ENCODE data around the gene DYSF. TPM values are rescaled to one million over a fixed set of nuclear protein-coding genes. Genes with fewer than 3 reads are reported as not detected.

Gene DYSF
- total RNA-seq, 4 donors from 2014 or later = 4.2 to 12.0 (median 5.9) TPM

GRCh38 chr2:71619230-71619741, 165.9 kb downstream of the DYSF start:
- H3K9me3 ChIP-seq = no peaks in the 10 kb centered on the region
- no peaks in the 10 kb centered on the region for H3K36me3 ChIP-seq
- no peak overlapping the region for H3K4me3 ChIP-seq
- no peak overlapping the region for H3K27ac ChIP-seq
- no peaks in the 10 kb centered on the region for H3K27me3 ChIP-seq
- peak in 1 of 2 donors; percentile 3 for DNase-seq (ENCODE audit: low spot score in 2 of 2)
- H3K4me1 ChIP-seq = peaks cover 0 to 21% (median 0%) of the 10 kb centered on the region in 4 donors
- TF ChIP-seq POLR2A (IDR thresholded peaks at IDR 0.05) (no peak), EP300 (IDR thresholded peaks at IDR 0.05) (no peak), CTCF (IDR thresholded peaks at IDR 0.05) (no peak)
- WGBS, 2 donors = 65 to 66% methylated on average over 15 of the region's 15 CpGs

GRCh38 chr2:71620116-71620515, 166.8 kb downstream of the DYSF start:
- Histone ChIP-seq H3K4me1 (peaks cover 0 to 13% (median 0%) of the 10 kb centered on the region in 4 donors), H3K27me3 (no peaks in the 10 kb centered on the region), H3K9me3 (no peaks in the 10 kb centered on the region), H3K27ac (no peak overlapping the region), H3K4me3 (no peak overlapping the region), H3K36me3 (no peaks in the 10 kb centered on the region)
- TF ChIP-seq POLR2A (IDR thresholded peaks at IDR 0.05) (no peak), CTCF (IDR thresholded peaks at IDR 0.05) (no peak), EP300 (IDR thresholded peaks at IDR 0.05) (no peak)
- DNase-seq (ENCODE audit: low spot score in 2 of 2) = peak in 1 of 2 donors; percentile 4
- 72 to 82% methylated on average over 3 to 6 of the region's 6 CpGs for WGBS, 2 donors

GRCh38 chr2:71620851-71621251, 167.5 kb downstream of the DYSF start:
- Histone ChIP-seq H3K4me3 (no peak overlapping the region), H3K9me3 (no peaks in the 10 kb centered on the region), H3K36me3 (no peaks in the 10 kb centered on the region), H3K4me1 (peaks cover 0 to 7% (median 0%) of the 10 kb centered on the region in 4 donors), H3K27me3 (no peaks in the 10 kb centered on the region), H3K27ac (no peak overlapping the region)
- DNase-seq (ENCODE audit: low spot score in 2 of 2) = no peak
- TF ChIP-seq EP300 (IDR thresholded peaks at IDR 0.05) (no peak), POLR2A (IDR thresholded peaks at IDR 0.05) (no peak), CTCF (IDR thresholded peaks at IDR 0.05) (no peak)
- 81 to 87% methylated on average over 5 of the region's 5 CpGs for WGBS, 2 donors

- Histone ChIP-seq H3K27me3 (no peaks in the 10 kb centered on the region), H3K4me1 (peaks cover 0 to 8% (median 0%) of the 10 kb centered on the region in 4 donors), H3K4me3 (no peak overlapping the region), H3K9me3 (peaks cover 0 to 5% (median 2%) of the 10 kb centered on the region in 4 donors), H3K36me3 (no peaks in the 10 kb centered on the region), H3K27ac (no peak overlapping the region)
- TF ChIP-seq CTCF (IDR thresholded peaks at IDR 0.05) (no peak), POLR2A (IDR thresholded peaks at IDR 0.05) (no peak), EP300 (IDR thresholded peaks at IDR 0.05) (no peak)
- DNase-seq (ENCODE audit: low spot score in 2 of 2) = no peak
Measured at GRCh38 chr2:71629273-71629672, 175.9 kb downstream of the DYSF start.

GRCh38 chr2:71629771-71630453, 176.6 kb downstream of the DYSF start:
- 86 to 88% methylated on average over 2 of the region's 2 CpGs for WGBS, 2 donors
- Histone ChIP-seq H3K36me3 (no peaks in the 10 kb centered on the region), H3K27me3 (no peaks in the 10 kb centered on the region), H3K4me3 (no peak overlapping the region), H3K27ac (no peak overlapping the region), H3K9me3 (peaks cover 0 to 5% (median 2%) of the 10 kb centered on the region in 4 donors), H3K4me1 (peaks cover 0 to 8% (median 0%) of the 10 kb centered on the region in 4 donors)
- DNase-seq (ENCODE audit: low spot score in 2 of 2) = no peak
- TF ChIP-seq POLR2A (IDR thresholded peaks at IDR 0.05) = no peak
